SK-N-SH (cell line): ENCODE results near the gene MS4A2. TPM values are rescaled to one million over a fixed set of nuclear protein-coding genes. Genes with fewer than 3 reads are reported as not detected.

Experiments
- CTCF ChIA-PET: fragments of 300-600, 350-600 bp; formaldehyde crosslinking; extraction: SDS; loops from one replicate; lab custom pipeline; 2021; lab: Yijun Ruan, JAX
- POLR2A ChIA-PET: fragments of 350-600 bp; sonication (Branson Sonifier 250); formaldehyde crosslinking; extraction: SDS; loops from one replicate; lab custom pipeline; 2020; ENCODE audit warnings: antibody characterized with exemption, inconsistent platforms; lab: Yijun Ruan, JAX
- DNase-seq: peaks from one replicate; pipeline ENCODE4 v3.0.0; 2012
- H2AFZ ChIP-seq: fragments of 200-600 bp; sonication (generic); 2 replicates; pipeline ENCODE4 v1.8.1; 2016; ENCODE audit warnings: antibody characterized with exemption, mild to moderate bottlenecking, low read depth
- H3F3A ChIP-seq: fragments of 200-600 bp; sonication (generic); replicated peaks from 2 replicates; pipeline ENCODE3; 2016; ENCODE audit warnings: antibody characterized with exemption, mild to moderate bottlenecking; ENCODE audit not compliant: insufficient read depth
- H3K27ac ChIP-seq, 2 experiments: fragments of 200-500 bp in 1 of 2; fragments of 200-600 bp in 1 of 2; sonication (Bioruptor generic) in 1 of 2; sonication (generic), shearing (Covaris generic) in 1 of 2; 2 replicates each; pipeline versions ENCODE4 v1.5.1 to v1.6.1; 2014 to 2016; ENCODE audit warnings: low read depth in 2 of 2, inconsistent platforms in 1 of 2, low read length in 1 of 2, mild to moderate bottlenecking in 1 of 2, mixed read lengths in 1 of 2
- H3K27me3 ChIP-seq: fragments of 200-600 bp; sonication (generic), shearing (Covaris generic); 2 replicates; pipeline ENCODE4 v1.6.1; 2016; ENCODE audit warnings: mixed run types; ENCODE audit not compliant: insufficient read depth
- H3K36me3 ChIP-seq, 2 experiments: fragments of 200-500 bp in 1 of 2; fragments of 200-600 bp in 1 of 2; sonication (Bioruptor generic) in 1 of 2; sonication (generic) in 1 of 2; replicated peaks in 1 of 2; 2 replicates each; pipeline versions ENCODE3 to v1.5.1; 2014 to 2016; ENCODE audit warnings: low read length in 1 of 2, mild to moderate bottlenecking in 1 of 2; ENCODE audit not compliant: insufficient read depth in 2 of 2, control insufficient read depth in 1 of 2
- H3K4me1 ChIP-seq, 2 experiments: fragments of 200-500 bp in 1 of 2; fragments of 200-600 bp in 1 of 2; sonication (Bioruptor generic) in 1 of 2; sonication (generic), shearing (Covaris generic) in 1 of 2; 2 replicates each; pipeline versions ENCODE4 v1.5.1 to v1.6.1; 2014 to 2016; ENCODE audit warnings: low read depth in 1 of 2, low read length in 1 of 2, mixed run types in 1 of 2; ENCODE audit not compliant: insufficient read depth in 2 of 2, control insufficient read depth in 1 of 2
- H3K4me2 ChIP-seq: fragments of 200-600 bp; sonication (generic), shearing (Covaris generic); 2 replicates; pipeline ENCODE4 v1.6.1; 2017; ENCODE audit warnings: mixed run types
- H3K4me3 ChIP-seq, 2 experiments: fragments of 200-500 bp in 1 of 2; fragments of 200-600 bp in 1 of 2; sonication (Bioruptor generic) in 1 of 2; sonication (generic), shearing (Covaris generic) in 1 of 2; 2 replicates each; pipeline versions ENCODE4 v1.5.1 to v1.8.1; 2014 to 2016; ENCODE audit warnings: low read depth in 2 of 2, inconsistent platforms in 1 of 2, low read length in 1 of 2, mild to moderate bottlenecking in 1 of 2, mixed read lengths in 1 of 2, moderate library complexity in 1 of 2
- H3K79me2 ChIP-seq: fragments of 200-600 bp; sonication (generic); 2 replicates; pipeline ENCODE4 v1.8.1; 2017; ENCODE audit warnings: mild to moderate bottlenecking; ENCODE audit not compliant: insufficient read depth
- H3K9ac ChIP-seq: fragments of 200-600 bp; sonication (generic); 2 replicates; pipeline ENCODE4 v1.6.1; 2017; ENCODE audit warnings: mixed run types
- H3K9me2 ChIP-seq: fragments of 200-600 bp; sonication (generic); 2 replicates; pipeline ENCODE4 v1.6.1; 2017; ENCODE audit warnings: mixed run types
- H3K9me3 ChIP-seq: fragments of 200-600 bp; sonication (generic); 2 replicates; pipeline ENCODE4 v1.6.1; 2017; ENCODE audit warnings: mixed run types, mild to moderate bottlenecking, moderate library complexity
- H4K20me1 ChIP-seq: fragments of 200-600 bp; sonication (generic); 2 replicates; pipeline ENCODE4 v1.6.1; 2017; ENCODE audit warnings: mild to moderate bottlenecking, mixed run types; ENCODE audit not compliant: insufficient read depth
- CHD2 ChIP-seq: fragments of 150-350 bp; IDR thresholded peaks from 2 replicates; pipeline ENCODE4 v1.6.1; 2018; ENCODE audit warnings: low read length; ENCODE audit not compliant: partially characterized antibody
- EZH2phosphoT487 ChIP-seq: fragments of 200-600 bp; sonication (generic); IDR thresholded peaks from 2 replicates; pipeline ENCODE4 v1.6.1; 2017; ENCODE audit warnings: low read depth, mixed run types, mild to moderate bottlenecking, antibody characterized with exemption, moderate library complexity, borderline replicate concordance
- GABPA ChIP-seq: IDR thresholded peaks from 2 replicates; pipeline ENCODE4 v1.4.0; 2012; ENCODE audit warnings: low read depth, mild to moderate bottlenecking
- MXI1 ChIP-seq: IDR thresholded peaks from 2 replicates; pipeline ENCODE4 v1.6.1; 2012; ENCODE audit warnings: mild to moderate bottlenecking, low read depth, low read length, improper control_type of control experiment
- NFIC ChIP-seq: IDR thresholded peaks from 2 replicates; pipeline ENCODE4 v1.4.0; 2012; ENCODE audit warnings: borderline replicate concordance
- NRF1 ChIP-seq: IDR thresholded peaks from 2 replicates; pipeline ENCODE4 v1.6.1; 2012; ENCODE audit warnings: low read depth, mild to moderate bottlenecking, low read length
- POLR2AphosphoS5 ChIP-seq: IDR thresholded peaks from 2 replicates; pipeline ENCODE4 v1.6.1; 2012; ENCODE audit warnings: low read depth, low read length
- RCOR1 ChIP-seq: fragments of 150-350 bp; IDR thresholded peaks from 2 replicates; pipeline ENCODE4 v1.6.1; 2017; ENCODE audit warnings: antibody characterized with exemption, low read length
- RFX5 ChIP-seq: IDR thresholded peaks from 2 replicates; pipeline ENCODE4 v1.6.1; 2012; ENCODE audit warnings: mild to moderate bottlenecking, improper control_type of control experiment, low read length
- RXRA ChIP-seq: IDR thresholded peaks from 2 replicates; pipeline ENCODE4 v1.4.0; 2012; ENCODE audit warnings: low read depth, mild to moderate bottlenecking, borderline replicate concordance
- SMC3 ChIP-seq: IDR thresholded peaks from 2 replicates; pipeline ENCODE4 v1.6.1; 2012; ENCODE audit warnings: low read depth, low read length, improper control_type of control experiment
- TCF12 ChIP-seq: IDR thresholded peaks from 2 replicates; pipeline ENCODE4 v1.4.0; 2012
- TEAD4 ChIP-seq: IDR thresholded peaks from 2 replicates; pipeline ENCODE4 v1.4.0; 2012; ENCODE audit warnings: mild to moderate bottlenecking, borderline replicate concordance; ENCODE audit not compliant: insufficient read depth
- YY1 ChIP-seq: IDR thresholded peaks from 2 replicates; pipeline ENCODE4 v1.4.0; 2012; ENCODE audit warnings: low read depth, mild to moderate bottlenecking
- WGBS: methylation state at CpG from one replicate; pipeline ENCODE4 v1.1.6; 2017; ENCODE audit warnings: low lambda C conversion rate; 5-methylcytosine and 5-hydroxymethylcytosine counted together
- polyA plus RNA-seq, 3 experiments: library from polyadenylated mRNA; depleted of rRNA; stranded (reverse); fragments of >200 nt; gene quantifications; 2 replicates each; pipeline ENCODE4 v1.2.3, GENCODE V29; 2012
- TF ChIP-seq, protein P1 (sequence below): IDR thresholded peaks from 2 replicates; pipeline ENCODE4 v1.4.0; 2012; ENCODE audit warnings: low read depth, borderline replicate concordance
- TF ChIP-seq, protein P2 (sequence below): IDR thresholded peaks from 2 replicates; pipeline ENCODE4; 2012
- TF ChIP-seq, protein P3 (sequence below): fragments of 200-600 bp; sonication (generic); IDR thresholded peaks from 2 replicates; pipeline ENCODE4 v1.6.1; 2017; ENCODE audit warnings: antibody characterized with exemption, mild to moderate bottlenecking, moderate library complexity
- TF ChIP-seq, protein P4 (sequence below): IDR thresholded peaks from 2 replicates; pipeline ENCODE4 v1.4.0; 2012; ENCODE audit warnings: low read depth
- TF ChIP-seq, protein P5 (sequence below): fragments of 150-350 bp; IDR thresholded peaks from 2 replicates; pipeline ENCODE4 v1.6.1; 2017; ENCODE audit warnings: antibody characterized with exemption, low read length, low read depth, borderline replicate concordance

Gene MS4A2
- polyA plus RNA-seq, 1 of the 3 experiments (the other 2 are of a cell fraction) = not detected

DNA sequence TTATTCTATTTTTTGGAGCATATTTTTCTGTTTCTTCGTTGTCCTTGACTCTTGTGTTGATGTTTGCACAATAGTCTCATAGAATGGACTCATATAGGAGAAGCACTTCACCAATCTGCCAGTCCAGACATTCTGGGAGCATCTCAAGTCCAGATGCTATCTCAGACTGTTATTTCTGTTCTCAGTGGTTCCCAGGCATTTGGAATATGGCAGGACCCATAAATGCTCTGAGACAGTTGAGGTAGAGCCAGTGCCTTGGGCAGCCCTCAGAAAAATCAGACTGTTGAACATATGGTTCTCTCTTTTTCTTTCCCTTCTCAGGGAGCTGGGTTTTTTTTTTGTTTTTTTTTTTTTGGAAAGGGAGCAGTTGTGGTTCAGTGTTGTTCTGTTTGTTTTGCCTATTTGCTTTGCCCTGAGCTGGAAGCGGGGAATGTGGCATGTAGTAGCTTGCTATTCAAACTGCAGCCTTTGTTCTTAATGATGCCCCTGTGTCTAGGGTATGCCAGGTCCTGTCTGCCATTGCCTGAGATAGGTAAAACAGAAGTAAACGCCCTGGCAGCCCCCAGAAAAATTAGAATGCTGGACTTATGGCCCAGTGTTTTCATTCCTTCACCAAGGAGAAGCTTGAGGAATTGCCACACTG, 3.7 kb upstream of the MS4A2 start:
- H3K27me3 ChIP-seq = no peaks in the 10 kb centered on the region
- DNase-seq = no peak
- H3K9me2 ChIP-seq = no peaks in the 10 kb centered on the region
- no peaks in the 10 kb centered on the region for H3K79me2 ChIP-seq
- H3K27ac ChIP-seq = no peak overlapping the region
- H3K9ac ChIP-seq = no peak overlapping the region
- ChIA-PET CTCF (no interaction called here), POLR2A (no interaction called here)
- no peaks in the 10 kb centered on the region; the same call in 1 of the 2 replicates for H4K20me1 ChIP-seq
- H3K4me2 ChIP-seq = no peak overlapping the region
- 8% methylated on average over 3 of the region's 3 CpGs for WGBS
- H3K4me1 ChIP-seq = no peaks in the 10 kb centered on the region
- H3K4me3 ChIP-seq = no peak overlapping the region
- H3K9me3 ChIP-seq = no peaks in the 10 kb centered on the region
- no peaks in the 10 kb centered on the region for H3K36me3 ChIP-seq
- TF ChIP-seq EZH2phosphoT487 (no peak), GABPA (no peak), NFIC (no peak), TCF12 (no peak), RXRA (no peak), POLR2AphosphoS5 (no peak), RCOR1 (no peak)
- TF ChIP-seq, protein P1, sequence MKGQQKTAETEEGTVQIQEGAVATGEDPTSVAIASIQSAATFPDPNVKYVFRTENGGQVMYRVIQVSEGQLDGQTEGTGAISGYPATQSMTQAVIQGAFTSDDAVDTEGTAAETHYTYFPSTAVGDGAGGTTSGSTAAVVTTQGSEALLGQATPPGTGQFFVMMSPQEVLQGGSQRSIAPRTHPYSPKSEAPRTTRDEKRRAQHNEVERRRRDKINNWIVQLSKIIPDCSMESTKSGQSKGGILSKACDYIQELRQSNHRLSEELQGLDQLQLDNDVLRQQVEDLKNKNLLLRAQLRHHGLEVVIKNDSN = no peak
- TF ChIP-seq, protein P2, sequence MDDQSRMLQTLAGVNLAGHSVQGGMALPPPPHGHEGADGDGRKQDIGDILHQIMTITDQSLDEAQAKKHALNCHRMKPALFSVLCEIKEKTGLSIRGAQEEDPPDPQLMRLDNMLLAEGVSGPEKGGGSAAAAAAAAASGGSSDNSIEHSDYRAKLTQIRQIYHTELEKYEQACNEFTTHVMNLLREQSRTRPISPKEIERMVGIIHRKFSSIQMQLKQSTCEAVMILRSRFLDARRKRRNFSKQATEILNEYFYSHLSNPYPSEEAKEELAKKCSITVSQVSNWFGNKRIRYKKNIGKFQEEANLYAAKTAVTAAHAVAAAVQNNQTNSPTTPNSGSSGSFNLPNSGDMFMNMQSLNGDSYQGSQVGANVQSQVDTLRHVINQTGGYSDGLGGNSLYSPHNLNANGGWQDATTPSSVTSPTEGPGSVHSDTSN = no peak
- TF ChIP-seq, protein P3, sequence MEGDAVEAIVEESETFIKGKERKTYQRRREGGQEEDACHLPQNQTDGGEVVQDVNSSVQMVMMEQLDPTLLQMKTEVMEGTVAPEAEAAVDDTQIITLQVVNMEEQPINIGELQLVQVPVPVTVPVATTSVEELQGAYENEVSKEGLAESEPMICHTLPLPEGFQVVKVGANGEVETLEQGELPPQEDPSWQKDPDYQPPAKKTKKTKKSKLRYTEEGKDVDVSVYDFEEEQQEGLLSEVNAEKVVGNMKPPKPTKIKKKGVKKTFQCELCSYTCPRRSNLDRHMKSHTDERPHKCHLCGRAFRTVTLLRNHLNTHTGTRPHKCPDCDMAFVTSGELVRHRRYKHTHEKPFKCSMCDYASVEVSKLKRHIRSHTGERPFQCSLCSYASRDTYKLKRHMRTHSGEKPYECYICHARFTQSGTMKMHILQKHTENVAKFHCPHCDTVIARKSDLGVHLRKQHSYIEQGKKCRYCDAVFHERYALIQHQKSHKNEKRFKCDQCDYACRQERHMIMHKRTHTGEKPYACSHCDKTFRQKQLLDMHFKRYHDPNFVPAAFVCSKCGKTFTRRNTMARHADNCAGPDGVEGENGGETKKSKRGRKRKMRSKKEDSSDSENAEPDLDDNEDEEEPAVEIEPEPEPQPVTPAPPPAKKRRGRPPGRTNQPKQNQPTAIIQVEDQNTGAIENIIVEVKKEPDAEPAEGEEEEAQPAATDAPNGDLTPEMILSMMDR = no peak
- H3F3A ChIP-seq = no peaks in the 10 kb centered on the region
- H2AFZ ChIP-seq = no peak overlapping the region

DNA sequence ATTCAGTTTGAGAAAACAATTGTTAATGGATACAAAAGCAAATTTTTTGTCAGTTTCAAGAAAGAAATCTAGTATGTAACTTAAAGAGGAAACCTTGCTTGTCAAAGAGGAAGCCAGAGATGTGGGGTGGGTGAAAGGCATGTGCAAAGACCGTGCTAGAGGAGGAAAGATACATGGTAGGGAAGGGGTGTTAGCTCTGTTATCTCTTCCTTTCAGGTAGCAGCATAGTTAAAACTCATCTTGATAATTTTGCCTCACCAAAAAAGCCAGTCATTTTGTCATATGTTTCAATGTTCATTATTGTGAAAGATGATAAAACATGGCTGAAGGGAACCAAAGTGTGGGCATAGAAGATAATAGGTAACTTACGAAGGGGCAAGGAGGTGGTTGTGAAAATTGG, 2.6 kb upstream of the MS4A2 start:
- H3K27me3 ChIP-seq = no peaks in the 10 kb centered on the region
- 11% methylated on average over 2 of the region's 2 CpGs for WGBS
- no peaks in the 10 kb centered on the region for H3K9me2 ChIP-seq
- no peaks in the 10 kb centered on the region for H3K36me3 ChIP-seq
- no peak overlapping the region for H3K27ac ChIP-seq
- no peak overlapping the region for H3K9ac ChIP-seq
- no peak for DNase-seq
- H3K4me2 ChIP-seq = no peak overlapping the region
- no peaks in the 10 kb centered on the region for H3K4me1 ChIP-seq
- ChIA-PET CTCF (no interaction called here), POLR2A (no interaction called here)
- H3K9me3 ChIP-seq = no peaks in the 10 kb centered on the region
- H4K20me1 ChIP-seq = no peaks in the 10 kb centered on the region; the same call in 1 of the 2 replicates
- H3F3A ChIP-seq = no peaks in the 10 kb centered on the region
- H2AFZ ChIP-seq = no peak overlapping the region
- H3K79me2 ChIP-seq = no peaks in the 10 kb centered on the region
- no peak overlapping the region for H3K4me3 ChIP-seq
- TF ChIP-seq, protein P4, sequence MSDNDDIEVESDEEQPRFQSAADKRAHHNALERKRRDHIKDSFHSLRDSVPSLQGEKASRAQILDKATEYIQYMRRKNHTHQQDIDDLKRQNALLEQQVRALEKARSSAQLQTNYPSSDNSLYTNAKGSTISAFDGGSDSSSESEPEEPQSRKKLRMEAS = no peak
- TF ChIP-seq TEAD4 (no peak), YY1 (no peak), NFIC (no peak), RFX5 (no peak), RXRA (no peak), NRF1 (no peak), CHD2 (no peak), POLR2AphosphoS5 (no peak), SMC3 (no peak), MXI1 (no peak)
- TF ChIP-seq, protein P5, sequence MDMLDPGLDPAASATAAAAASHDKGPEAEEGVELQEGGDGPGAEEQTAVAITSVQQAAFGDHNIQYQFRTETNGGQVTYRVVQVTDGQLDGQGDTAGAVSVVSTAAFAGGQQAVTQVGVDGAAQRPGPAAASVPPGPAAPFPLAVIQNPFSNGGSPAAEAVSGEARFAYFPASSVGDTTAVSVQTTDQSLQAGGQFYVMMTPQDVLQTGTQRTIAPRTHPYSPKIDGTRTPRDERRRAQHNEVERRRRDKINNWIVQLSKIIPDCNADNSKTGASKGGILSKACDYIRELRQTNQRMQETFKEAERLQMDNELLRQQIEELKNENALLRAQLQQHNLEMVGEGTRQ = no peak
- TF ChIP-seq, protein P3 = no peak
- TF ChIP-seq, protein P2 = no peak
